DMS 273 treated with DMSO at 0.1 percent for 48 hours (cell line): Measurements from ENCODE around the gene MYBPH.

ENCODE experiments used
- DNase-seq: peaks from one replicate; lab custom pipeline; 2025; lab: John Stamatoyannopoulos, UW

The MYBPH gene

GRCh38 chr1:203128716-203129500 is 46.7 kb downstream of the MYBPH start:
- DNase-seq: no peak

- DNase-seq: no peak
These were observed 47.3 kb downstream of the MYBPH start for GRCh38 chr1:203128431-203128715.

- DNase-seq: peak; percentile 16
These were observed 47.8 kb downstream of the MYBPH start, which contains the start of gene ADORA1 for GRCh38 chr1:203127666-203128430. TSS of gene ADORA1 (plus strand) at chr1:203127726. CDS start at chr1:203128842, 1,116 bp downstream.

- DNase-seq: no peak
These were observed 48.6 kb downstream of the MYBPH start for GRCh38 chr1:203126866-203127665.

- DNase-seq: no peak
These were observed 49.3 kb downstream of the MYBPH start for GRCh38 chr1:203126151-203126865.

- no peak for DNase-seq
These were observed 50.9 kb downstream of the MYBPH start for GRCh38 chr1:203124546-203125317.

GRCh38 chr1:203124011-203124410 is 51.6 kb downstream of the MYBPH start:
- no peak for DNase-seq

- no peak for DNase-seq
These were observed 53.5 kb downstream of the MYBPH start for GRCh38 chr1:203122159-203122558.

GRCh38 chr1:203121186-203122015 is 54.2 kb downstream of the MYBPH start:
- no peak for DNase-seq

GRCh38 chr1:203120325-203121153 is 55.1 kb downstream of the MYBPH start:
- DNase-seq: no peak
